ENCODE results near the gene CNGB1. TPM values are rescaled to one million over a fixed set of nuclear protein-coding genes. Genes with fewer than 3 reads are reported as not detected.
"Not testable (repeated sequence)": the region's sequence is repeated elsewhere in the genome, so short reads cannot be mapped to it uniquely, and the experiment has no call there.

The CNGB1 gene
- total RNA-seq, 1 experiment from 2014 or later = not detected

GRCh38 chr16:57858635-57859034 is 112.3 kb downstream of the CNGB1 start:
- DNase-seq = no peak
- Histone ChIP-seq H3K9me3 (no peaks in the 10 kb centered on the region; the same call in 1 of the 2 replicates), H3K4me3 (no peak overlapping the region), H3K36me3 (no peaks in the 10 kb centered on the region), H3K27me3 (no peaks in the 10 kb centered on the region)

- not testable (repeated sequence) for H3K27me3 ChIP-seq, H3K36me3 ChIP-seq, H3K4me3 ChIP-seq, DNase-seq, H3K9me3 ChIP-seq
Observed at GRCh38 chr16:57857991-57858390, 112.9 kb downstream of the CNGB1 start.

- Histone ChIP-seq H3K4me3 (no peak overlapping the region), H3K36me3 (no peaks in the 10 kb centered on the region), H3K27me3 (no peaks in the 10 kb centered on the region), H3K9me3 (no peaks in the 10 kb centered on the region; the same call in 1 of the 2 replicates)
- DNase-seq = no peak
Observed at GRCh38 chr16:57855188-57855587, 115.7 kb downstream of the CNGB1 start.

DNA sequence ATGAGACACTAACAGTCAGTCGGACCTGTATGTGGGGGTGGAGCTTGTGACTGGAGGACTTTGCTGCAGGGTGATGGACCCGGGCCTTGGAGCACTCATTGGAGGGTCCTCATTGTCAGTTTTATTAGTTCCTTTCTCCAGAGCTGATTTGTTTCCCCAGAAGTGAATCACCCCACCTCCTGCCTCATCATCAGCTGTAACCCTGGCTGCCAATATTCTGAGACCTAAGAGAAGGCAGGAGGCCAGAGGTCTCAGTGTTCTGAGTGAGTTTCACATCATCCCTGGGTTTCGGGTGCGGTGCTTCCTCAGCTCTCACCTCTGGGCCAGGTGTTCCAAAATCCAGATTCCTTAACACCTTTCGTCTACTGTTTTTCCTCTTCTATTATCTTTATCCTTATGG is 118.7 kb downstream of the CNGB1 start:
- Histone ChIP-seq H3K36me3 (no peaks in the 10 kb centered on the region), H3K9me3 (no peaks in the 10 kb centered on the region), H3K4me3 (no peak overlapping the region), H3K27me3 (no peaks in the 10 kb centered on the region)
- peak; percentile 57 for DNase-seq

DNA sequence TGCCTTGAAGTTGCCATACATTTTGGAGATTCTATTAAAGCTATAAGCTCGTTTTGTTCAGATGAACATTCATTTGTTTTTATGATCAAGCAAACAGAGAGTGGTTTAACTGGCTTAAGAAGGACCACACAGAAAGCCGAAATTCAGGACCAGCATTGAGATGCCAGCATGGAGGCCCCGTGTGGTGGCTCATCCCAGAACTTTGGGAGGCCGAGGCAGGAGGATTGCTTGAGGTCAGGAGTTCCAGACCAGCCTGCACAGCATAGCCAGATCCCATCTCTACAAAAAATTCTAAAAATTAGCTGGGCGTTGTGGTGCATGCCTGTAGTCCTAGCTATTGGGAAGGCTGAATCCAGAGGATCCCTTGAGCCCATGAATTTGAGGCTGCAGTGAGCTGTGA is 122.7 kb downstream of the CNGB1 start:
- Histone ChIP-seq H3K4me3 (no peak overlapping the region), H3K9me3 (no peaks in the 10 kb centered on the region), H3K27me3 (no peaks in the 10 kb centered on the region), H3K36me3 (no peaks in the 10 kb centered on the region)
- DNase-seq = no peak

DNA sequence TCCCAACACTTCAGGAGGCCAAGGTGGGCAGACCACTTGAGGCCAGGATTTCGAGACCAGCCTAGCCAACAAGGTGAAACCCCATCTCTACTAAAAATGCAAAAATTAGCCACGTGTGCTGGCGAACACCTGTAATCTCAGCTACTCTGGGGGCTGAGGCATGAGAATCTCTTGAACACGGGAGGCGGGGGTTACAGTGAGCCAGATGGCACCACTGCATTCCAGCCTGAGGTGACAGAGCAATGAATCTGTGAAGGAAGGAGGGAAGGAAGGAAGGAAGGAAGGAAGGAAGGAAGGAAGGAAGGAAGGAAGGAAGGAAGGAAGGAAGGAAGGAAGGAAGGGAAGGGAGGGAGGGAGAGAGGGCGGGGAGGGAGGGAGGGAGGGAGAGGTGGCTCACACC is 124.0 kb downstream of the CNGB1 start:
- H3K27me3 ChIP-seq, H3K4me3 ChIP-seq, DNase-seq, H3K36me3 ChIP-seq, H3K9me3 ChIP-seq: not testable (repeated sequence)

DNA sequence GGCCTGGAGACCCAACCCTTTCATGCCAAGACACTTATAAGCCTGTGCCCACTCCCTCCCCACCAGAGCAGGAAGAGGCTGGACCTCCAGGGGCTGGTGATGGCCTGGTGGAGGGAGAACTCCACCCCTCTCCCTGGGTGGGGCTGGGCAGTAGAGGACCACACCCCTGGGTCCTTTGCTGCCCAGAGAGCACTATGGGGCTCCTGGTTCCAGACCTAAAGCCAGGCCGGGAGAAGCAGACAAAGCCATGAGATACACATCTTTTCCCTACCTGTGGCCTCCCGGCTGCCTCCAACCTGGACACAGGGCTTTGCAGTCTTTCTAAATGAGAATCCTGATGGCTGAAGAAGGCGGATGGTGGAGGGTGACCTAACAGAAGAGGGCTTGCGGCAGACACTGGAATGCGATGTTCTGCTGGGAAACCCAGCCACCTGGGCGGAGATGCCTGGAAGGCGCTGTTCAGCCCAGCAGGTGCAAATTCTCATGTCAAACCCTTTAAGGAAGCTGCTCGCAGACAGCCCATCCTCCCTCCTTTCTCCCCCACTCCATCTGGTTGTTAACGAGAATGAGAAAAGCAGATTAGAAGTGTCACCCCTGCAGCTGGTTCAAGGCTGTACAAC is 124.7 kb downstream of the CNGB1 start:
- no peaks in the 10 kb centered on the region for H3K27me3 ChIP-seq
- H3K4me3 ChIP-seq = no peak overlapping the region
- DNase-seq = no peak
- no peaks in the 10 kb centered on the region for H3K36me3 ChIP-seq
- H3K9me3 ChIP-seq = no peaks in the 10 kb centered on the region

DNA sequence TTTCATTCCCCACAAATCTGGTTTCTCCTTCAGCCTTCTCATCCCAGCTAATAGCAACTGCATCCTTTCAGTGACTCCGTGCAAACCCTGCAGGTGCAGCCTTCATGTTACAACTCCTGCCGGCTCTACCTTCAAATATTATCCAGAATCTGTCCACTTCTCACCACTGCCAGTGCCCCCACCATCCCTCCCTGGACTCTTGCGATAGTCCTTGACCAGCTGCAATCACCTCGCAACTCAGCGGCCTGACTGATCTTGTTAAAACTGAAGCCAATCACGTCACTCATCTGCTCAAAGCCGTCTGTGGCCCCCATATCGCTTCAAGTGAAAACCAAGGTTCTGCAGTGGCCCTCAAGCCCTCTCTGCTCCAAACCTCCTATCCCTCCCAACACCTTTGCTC is 125.8 kb downstream of the CNGB1 start:
- no peaks in the 10 kb centered on the region for H3K9me3 ChIP-seq
- no peaks in the 10 kb centered on the region for H3K27me3 ChIP-seq
- DNase-seq = no peak
- H3K36me3 ChIP-seq = no peaks in the 10 kb centered on the region
- H3K4me3 ChIP-seq = no peak overlapping the region

GRCh38 chr16:57844416-57845030 is 126.4 kb downstream of the CNGB1 start:
- Histone ChIP-seq H3K27me3 (no peaks in the 10 kb centered on the region), H3K36me3 (no peaks in the 10 kb centered on the region), H3K4me3 (no peak overlapping the region), H3K9me3 (no peaks in the 10 kb centered on the region)
- no peak for DNase-seq

DNA sequence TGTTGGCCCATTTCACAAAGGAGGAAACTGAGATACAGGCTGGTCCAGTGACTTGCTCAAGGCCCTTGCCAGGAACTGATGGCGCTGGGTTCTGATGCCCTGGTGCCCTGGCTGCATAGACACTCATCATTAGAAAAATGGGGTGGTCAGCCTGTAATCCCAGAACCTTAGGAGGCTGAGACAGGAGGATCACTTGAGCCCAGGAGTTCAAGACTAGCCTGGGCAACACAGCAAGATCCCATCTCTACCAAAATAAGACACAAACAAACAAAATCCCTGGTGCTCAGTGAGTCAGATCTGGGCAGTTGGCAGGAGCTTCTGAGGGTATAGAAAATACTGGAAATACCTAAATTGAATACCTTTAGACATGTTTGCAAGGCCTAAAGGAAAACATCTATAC is 127.5 kb downstream of the CNGB1 start:
- DNase-seq = no peak
- Histone ChIP-seq H3K4me3 (no peak overlapping the region), H3K9me3 (no peaks in the 10 kb centered on the region), H3K27me3 (no peaks in the 10 kb centered on the region), H3K36me3 (no peaks in the 10 kb centered on the region)

DNA sequence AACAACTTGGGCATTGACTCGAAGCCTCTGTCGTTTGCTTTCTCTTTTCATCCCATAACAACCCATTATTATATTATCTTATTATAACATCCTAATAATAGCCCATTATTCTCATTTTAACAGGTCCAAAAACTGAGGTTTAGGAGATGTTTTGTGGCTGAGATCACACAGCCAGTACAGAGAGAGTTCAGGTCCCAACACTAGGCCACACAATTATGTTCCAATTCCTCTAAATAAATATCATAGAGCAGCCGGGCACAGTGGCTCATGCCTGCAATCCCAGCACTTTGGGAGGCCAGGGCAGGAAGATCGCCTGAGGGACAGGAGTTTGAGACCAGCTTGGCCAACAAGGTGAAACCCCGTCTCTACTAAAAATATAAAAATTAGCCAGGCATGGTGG is 128.3 kb downstream of the CNGB1 start:
- Histone ChIP-seq H3K36me3 (no peaks in the 10 kb centered on the region), H3K9me3 (no peaks in the 10 kb centered on the region), H3K4me3 (no peak overlapping the region), H3K27me3 (no peaks in the 10 kb centered on the region)
- no peak for DNase-seq

DNA sequence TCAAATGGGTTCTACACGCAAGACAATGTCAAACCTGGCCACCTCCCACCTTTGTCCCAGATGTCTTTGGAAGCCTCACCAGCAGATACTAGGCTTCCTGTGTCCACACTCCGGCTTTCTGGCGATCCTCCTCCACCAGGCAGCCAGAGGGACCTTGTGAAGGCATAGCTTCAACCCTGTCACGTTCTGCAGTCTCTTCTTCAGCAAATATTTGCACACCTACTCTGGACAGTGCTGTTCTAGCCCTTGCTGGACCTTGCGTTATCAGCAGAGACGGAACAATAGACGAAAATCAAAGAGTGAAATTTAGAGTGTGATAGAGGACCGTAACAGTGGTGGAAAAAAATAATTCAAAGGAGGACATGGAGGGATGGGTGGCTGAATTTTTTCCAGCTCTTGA is 130.1 kb downstream of the CNGB1 start:
- Histone ChIP-seq H3K27me3 (no peaks in the 10 kb centered on the region), H3K9me3 (no peaks in the 10 kb centered on the region)

DNA sequence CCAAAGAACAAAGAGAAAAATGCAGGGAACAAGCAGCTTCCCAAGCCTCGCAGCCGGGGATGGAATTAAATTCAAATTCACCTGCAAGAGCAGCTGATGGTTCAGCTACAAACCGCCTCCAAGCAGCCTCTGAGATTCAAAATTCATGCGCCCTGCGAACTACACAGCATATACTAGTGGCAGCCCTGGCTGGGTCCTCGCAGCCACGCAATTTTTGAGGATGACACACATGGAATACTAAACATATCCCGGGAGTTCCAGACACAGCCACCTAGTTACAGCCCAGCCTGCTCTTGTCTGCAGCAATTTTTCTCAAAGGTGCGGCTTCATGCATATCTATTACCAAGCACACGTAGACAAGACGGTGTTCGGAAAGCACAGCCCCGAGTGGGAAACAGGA is 132.8 kb downstream of the CNGB1 start:
- no peak for DNase-seq
- Histone ChIP-seq H3K27me3 (no peaks in the 10 kb centered on the region), H3K9me3 (no peaks in the 10 kb centered on the region), H3K4me3 (no peak overlapping the region), H3K36me3 (no peaks in the 10 kb centered on the region)

More for the DNA sequence above, 130.1 kb downstream of the CNGB1 start:
- Histone ChIP-seq H3K4me3 (no peak overlapping the region), H3K36me3 (no peaks in the 10 kb centered on the region)
- DNase-seq = no peak

GRCh38 chr16:57837305-57838125 is 133.4 kb downstream of the CNGB1 start:
- Histone ChIP-seq H3K4me3 (no peak overlapping the region), H3K36me3 (no peaks in the 10 kb centered on the region), H3K9me3 (no peaks in the 10 kb centered on the region), H3K27me3 (no peaks in the 10 kb centered on the region)
- no peak for DNase-seq

- H3K9me3 ChIP-seq, H3K27me3 ChIP-seq, H3K4me3 ChIP-seq, H3K36me3 ChIP-seq: not testable (repeated sequence)
- DNase-seq = peak; percentile 85
Observed at GRCh38 chr16:57835439-57835838, 135.5 kb downstream of the CNGB1 start.

GRCh38 chr16:57834936-57835335 is 136.0 kb downstream of the CNGB1 start:
- no peaks in the 10 kb centered on the region for H3K9me3 ChIP-seq
- peak; percentile 65 for DNase-seq
- H3K27me3 ChIP-seq = no peaks in the 10 kb centered on the region
- no peaks in the 10 kb centered on the region for H3K36me3 ChIP-seq
- no peak overlapping the region for H3K4me3 ChIP-seq
